ENCODE measurements around the gene WASF2. TPM values are rescaled to one million over a fixed set of nuclear protein-coding genes. Genes with fewer than 3 reads are reported as not detected.

WASF2 gene
- total and polyA plus RNA-seq, 2 donors (not counting 1 experiment from before 2014, with no cell fraction given), result 26.3 to 66.9 TPM

- Histone ChIP-seq H3K4me2 (ENCODE audit: extremely low read depth, insufficient read depth, low read length) (no peak overlapping the region), H3K36me3 (ENCODE audit: control insufficient read depth, insufficient read depth, low read length) (peaks cover 4% of the 10 kb centered on the region), H3K9me3 (ENCODE audit: control insufficient read depth, insufficient read depth, low read depth, low read length) (no peaks in the 10 kb centered on the region), H3K4me3 (replicated peaks in 1 of 4; ENCODE audit: control extremely low read depth in 1 of 4, insufficient read depth in 1 of 4, low read depth in 3 of 4, low read length in 4 of 4) (no peak overlapping the region), H4K20me1 (ENCODE audit: control insufficient read depth, extremely low read depth, insufficient read depth, low read length) (no peaks in the 10 kb centered on the region), H2AFZ (ENCODE audit: low read length) (no peak overlapping the region), H3K27ac (ENCODE audit: insufficient read depth, low read length) (no peak overlapping the region), H3K4me1 (ENCODE audit: control insufficient read depth, extremely low read depth, insufficient read depth, low read length) (peaks cover 22% of the 10 kb centered on the region), H3K79me2 (ENCODE audit: control insufficient read depth, insufficient read depth, low read length) (peaks cover 53% of the 10 kb centered on the region), H3K27me3 (ENCODE audit: control insufficient read depth, insufficient read depth, low read length) (no peaks in the 10 kb centered on the region), H3K9ac (ENCODE audit: insufficient read depth, low read length) (no peak overlapping the region)
- DNase-seq (ENCODE audit: low read depth in 2 of 2), result peak; percentile 29 to 30
- TF ChIP-seq CTCF (conservative IDR thresholded peaks at IDR 0.05 in 1 of 2, IDR thresholded peaks at IDR 0.05 in 1 of 2; ENCODE audit: low read depth in 1 of 2, low read length in 2 of 2), result no peak
- TF ChIP-seq EZH2 (IDR thresholded peaks at IDR 0.05; ENCODE audit: low read length, missing control alignments), result no peak
Measured at GRCh38 chr1:27430903-27431600, 58.9 kb downstream of the WASF2 start.

- TF ChIP-seq EZH2 (IDR thresholded peaks at IDR 0.05; ENCODE audit: low read length, missing control alignments) (no peak), CTCF (conservative IDR thresholded peaks at IDR 0.05 in 1 of 2, IDR thresholded peaks at IDR 0.05 in 1 of 2; ENCODE audit: low read depth in 1 of 2, low read length in 2 of 2) (no peak)
- peaks cover 6% of the 10 kb centered on the region for H3K36me3 ChIP-seq (ENCODE audit: control insufficient read depth, insufficient read depth, low read length)
- peaks cover 22% of the 10 kb centered on the region for H3K4me1 ChIP-seq (ENCODE audit: control insufficient read depth, extremely low read depth, insufficient read depth, low read length)
- no peaks in the 10 kb centered on the region for H3K27me3 ChIP-seq (ENCODE audit: control insufficient read depth, insufficient read depth, low read length)
- no peak overlapping the region for H3K27ac ChIP-seq (ENCODE audit: insufficient read depth, low read length)
- H3K9me3 ChIP-seq (ENCODE audit: control insufficient read depth, insufficient read depth, low read depth, low read length), result no peaks in the 10 kb centered on the region
- H3K79me2 ChIP-seq (ENCODE audit: control insufficient read depth, insufficient read depth, low read length), result peaks cover 41% of the 10 kb centered on the region
- no peaks in the 10 kb centered on the region for H4K20me1 ChIP-seq (ENCODE audit: control insufficient read depth, extremely low read depth, insufficient read depth, low read length)
- H3K4me2 ChIP-seq (ENCODE audit: extremely low read depth, insufficient read depth, low read length), result peak overlapping the region; percentile 37
- DNase-seq (ENCODE audit: low read depth in 2 of 2), result no peak
- H3K4me3 ChIP-seq (replicated peaks in 1 of 4; ENCODE audit: control extremely low read depth in 1 of 4, insufficient read depth in 1 of 4, low read depth in 3 of 4, low read length in 4 of 4), result peak overlapping the region in 1 of 4 experiments; percentile 1
- no peak overlapping the region for H3K9ac ChIP-seq (ENCODE audit: insufficient read depth, low read length)
- no peak overlapping the region for H2AFZ ChIP-seq (ENCODE audit: low read length)
Measured at GRCh38 chr1:27429029-27429425, 60.9 kb downstream of the WASF2 start.

- Histone ChIP-seq H3K9ac (ENCODE audit: insufficient read depth, low read length) (no peak overlapping the region), H3K4me2 (ENCODE audit: extremely low read depth, insufficient read depth, low read length) (peak overlapping the region; percentile 37), H4K20me1 (ENCODE audit: control insufficient read depth, extremely low read depth, insufficient read depth, low read length) (no peaks in the 10 kb centered on the region), H3K9me3 (ENCODE audit: control insufficient read depth, insufficient read depth, low read depth, low read length) (no peaks in the 10 kb centered on the region), H2AFZ (ENCODE audit: low read length) (no peak overlapping the region), H3K36me3 (ENCODE audit: control insufficient read depth, insufficient read depth, low read length) (peaks cover 6% of the 10 kb centered on the region), H3K79me2 (ENCODE audit: control insufficient read depth, insufficient read depth, low read length) (peaks cover 37% of the 10 kb centered on the region), H3K27ac (ENCODE audit: insufficient read depth, low read length) (no peak overlapping the region), H3K27me3 (ENCODE audit: control insufficient read depth, insufficient read depth, low read length) (no peaks in the 10 kb centered on the region), H3K4me1 (ENCODE audit: control insufficient read depth, extremely low read depth, insufficient read depth, low read length) (peaks cover 22% of the 10 kb centered on the region), H3K4me3 (replicated peaks in 1 of 4; ENCODE audit: control extremely low read depth in 1 of 4, insufficient read depth in 1 of 4, low read depth in 3 of 4, low read length in 4 of 4) (peak overlapping the region in 2 of 4 experiments; percentile 1 to 28)
- DNase-seq (ENCODE audit: low read depth in 2 of 2), result no peak
- TF ChIP-seq EZH2 (IDR thresholded peaks at IDR 0.05; ENCODE audit: low read length, missing control alignments), result no peak
- TF ChIP-seq CTCF (conservative IDR thresholded peaks at IDR 0.05 in 1 of 2, IDR thresholded peaks at IDR 0.05 in 1 of 2; ENCODE audit: low read depth in 1 of 2, low read length in 2 of 2), result no peak
Measured at GRCh38 chr1:27428316-27429028, 61.5 kb downstream of the WASF2 start.
